Right forelimb (tissue), 1 donor: Measurements from ENCODE around the gene RNF212B.
"Not testable (repeated sequence)": the region's sequence is repeated elsewhere in the genome, so short reads cannot be mapped to it uniquely, and the experiment has no call there.

ENCODE experiments used
- DNase-seq: peaks from one replicate; pipeline ENCODE4 v3.0.0-alpha.2; 2018

Gene RNF212B

GRCh38 chr14:23243066-23243465 lies 5.3 kb downstream of the RNF212B start:
- DNase-seq = no peak

- DNase-seq = no peak
Observed at GRCh38 chr14:23245282-23245681, 7.5 kb downstream of the RNF212B start.

GRCh38 chr14:23248601-23249000 lies 10.9 kb downstream of the RNF212B start:
- DNase-seq = no peak

- DNase-seq = no peak
Observed at GRCh38 chr14:23249824-23250223, 12.1 kb downstream of the RNF212B start.

- DNase-seq = no peak
Observed at GRCh38 chr14:23252006-23252405, 14.3 kb downstream of the RNF212B start.

GRCh38 chr14:23252420-23253333 lies 14.9 kb downstream of the RNF212B start:
- DNase-seq = no peak

- DNase-seq = no peak
Observed at GRCh38 chr14:23258256-23258655, 20.5 kb downstream of the RNF212B start.

- no peak for DNase-seq
Observed at GRCh38 chr14:23259426-23259825, 21.7 kb downstream of the RNF212B start.

- not testable (repeated sequence) for DNase-seq
Observed at GRCh38 chr14:23260849-23261248, 23.1 kb downstream of the RNF212B start.

- no peak for DNase-seq
Observed at GRCh38 chr14:23269193-23269592, 31.5 kb downstream of the RNF212B start.

GRCh38 chr14:23275412-23275811 lies 37.7 kb downstream of the RNF212B start:
- no peak for DNase-seq

GRCh38 chr14:23277189-23277588 lies 39.5 kb downstream of the RNF212B start:
- DNase-seq = no peak

GRCh38 chr14:23277928-23278327 lies 40.2 kb downstream of the RNF212B start:
- DNase-seq = not testable (repeated sequence)

- no peak for DNase-seq
Observed at GRCh38 chr14:23281247-23281646, 43.5 kb downstream of the RNF212B start.

GRCh38 chr14:23284654-23285529 lies 47.2 kb downstream of the RNF212B start:
- no peak for DNase-seq

GRCh38 chr14:23285530-23286019 lies 47.8 kb downstream of the RNF212B start:
- DNase-seq = no peak

- DNase-seq = peak; percentile 99
Observed at GRCh38 chr14:23286020-23286901, 48.5 kb downstream of the RNF212B start, which contains the start of gene HOMEZ. TSS of gene HOMEZ (minus strand) at chr14:23286132. CDS start at chr14:23285952, 180 bp downstream.

GRCh38 chr14:23286902-23287479 lies 49.3 kb downstream of the RNF212B start:
- no peak for DNase-seq

- peak; percentile 59 for DNase-seq
Observed at GRCh38 chr14:23294734-23295561, 57.2 kb downstream of the RNF212B start.

GRCh38 chr14:23296012-23296777 lies 58.5 kb downstream of the RNF212B start:
- DNase-seq = no peak
